SK-MEL-5 (cell line): ENCODE data around the gene PKNOX2. TPM values are rescaled to one million over a fixed set of nuclear protein-coding genes. Genes with fewer than 3 reads are reported as not detected.

Experiments used
- DNase-seq: peaks from one replicate; pipeline ENCODE4 v3.0.0-alpha.2; 2016; ENCODE audit warnings: low read depth, low spot score
- in situ Hi-C: cut with HindIII; loops from 2 replicates; pipeline ENCODE4 v1.10.0; 2016; ENCODE audit warnings: low sequenced_read_pairs, high pct_unique_total_duplicates, low pct_unique_long_range_greater_than_20kb
- total RNA-seq: library from RNA; depleted of rRNA; stranded (reverse); fragments of >200 nt; shearing (Covaris generic); gene quantifications from 2 replicates; pipeline ENCODE4 v1.2.3, GENCODE V29; 2014

PKNOX2 gene
- total RNA-seq, 1 experiment from 2014 or later: 1.6 TPM

- no peak for DNase-seq
- in situ Hi-C loops: no loop called here
Measured at GRCh38 chr11:125379981-125380380, 215.4 kb downstream of the PKNOX2 start.

GRCh38 chr11:125380756-125381445 is 216.3 kb downstream of the PKNOX2 start:
- in situ Hi-C loops: no loop called here
- DNase-seq: no peak

DNA sequence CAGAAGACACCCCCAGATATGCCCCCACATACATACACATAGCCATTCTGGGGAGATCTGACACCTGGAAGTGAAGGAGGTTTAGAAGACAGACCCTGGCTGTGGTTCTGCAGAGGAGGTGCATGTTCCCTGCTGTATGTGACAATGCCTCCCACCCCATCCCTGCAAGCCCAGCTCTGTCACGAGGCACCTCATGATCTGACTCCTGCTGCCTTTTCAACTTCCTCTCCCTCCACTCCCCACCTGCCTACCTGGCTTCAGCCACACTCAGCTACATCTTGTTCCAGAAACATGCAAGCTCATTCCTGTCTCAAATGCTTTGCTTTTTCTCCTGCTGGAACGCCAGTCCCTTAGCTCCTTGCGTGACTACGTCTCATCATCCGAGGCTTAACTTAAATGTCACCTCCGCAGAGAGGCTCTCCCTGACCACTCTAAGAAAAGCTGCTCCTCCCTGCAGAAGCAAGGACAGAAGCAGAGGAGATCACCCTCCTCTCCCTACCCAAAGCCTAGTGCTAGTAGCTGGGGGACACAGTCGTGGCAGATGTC is 217.0 kb downstream of the PKNOX2 start:
- no peak for DNase-seq
- in situ Hi-C loops: no loop called here

DNA sequence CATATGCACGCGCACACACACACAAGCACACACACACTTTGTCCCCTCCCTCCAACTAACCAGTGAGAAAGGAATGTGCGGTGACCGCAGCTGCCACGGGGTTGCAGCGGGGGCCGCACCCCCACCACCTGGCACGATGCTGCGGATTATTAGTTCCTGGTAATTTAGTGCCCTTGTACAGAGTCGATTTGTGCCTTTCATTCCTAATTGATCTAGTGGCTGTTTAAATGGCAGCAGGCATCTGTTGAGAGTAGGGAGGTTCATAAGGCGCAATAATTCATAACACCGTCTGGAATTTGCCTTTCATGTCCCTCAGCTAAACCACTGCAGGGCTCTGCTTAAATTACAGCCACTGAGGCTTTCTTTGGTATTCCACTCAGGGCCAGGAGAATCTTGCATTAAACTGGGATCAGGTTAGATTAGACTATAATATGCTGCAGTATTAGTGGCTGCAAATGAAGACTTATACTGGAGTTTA is 217.8 kb downstream of the PKNOX2 start:
- in situ Hi-C loops: no loop called here
- no peak for DNase-seq

- in situ Hi-C loops: no loop called here
Measured at GRCh38 chr11:125382822-125383221, 218.3 kb downstream of the PKNOX2 start.

DNA sequence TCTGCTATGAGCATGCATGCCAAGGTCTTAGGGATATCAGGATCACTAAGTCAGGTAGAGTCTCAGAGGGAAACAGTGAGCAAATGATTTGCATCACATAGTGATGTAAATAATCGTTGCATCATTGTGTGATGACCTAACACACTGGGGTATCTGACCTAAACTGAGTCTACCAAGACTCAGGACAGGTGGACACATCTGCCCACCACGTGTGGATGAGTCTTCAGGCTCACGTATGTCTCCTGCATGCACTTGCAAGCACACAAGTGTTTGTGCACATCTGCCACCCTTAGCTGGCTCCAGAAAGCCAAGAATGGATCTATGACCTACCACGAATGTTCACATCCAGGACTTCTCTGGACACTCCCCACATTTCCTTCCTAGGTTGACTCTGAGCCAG is 220.3 kb downstream of the PKNOX2 start:
- in situ Hi-C loops: no loop called here
- no peak for DNase-seq

More at GRCh38 chr11:125382822-125383221, 218.3 kb downstream of the PKNOX2 start:
- DNase-seq: no peak

- no peak for DNase-seq
- in situ Hi-C loops: no loop called here
Measured at GRCh38 chr11:125387901-125388300, 223.3 kb downstream of the PKNOX2 start.

DNA sequence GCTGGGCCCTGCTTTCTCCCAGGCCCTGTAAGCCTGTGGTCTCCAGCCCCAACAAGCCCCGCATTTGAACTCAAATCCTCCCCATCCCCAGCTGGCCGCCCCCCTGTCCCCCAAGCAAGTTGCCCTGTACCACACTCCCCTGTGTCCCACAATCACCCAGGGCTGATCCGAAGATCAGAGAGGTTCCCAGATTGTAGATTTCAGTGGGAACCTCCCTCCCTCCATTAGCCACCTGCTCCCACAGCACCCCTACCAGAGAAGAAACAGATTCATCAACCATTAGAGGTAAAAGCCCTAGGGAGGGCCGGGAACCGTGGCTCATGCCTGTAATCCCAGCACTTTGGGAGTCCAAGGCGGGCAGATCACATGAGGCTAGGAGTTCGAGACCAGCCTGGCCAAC is 224.1 kb downstream of the PKNOX2 start:
- in situ Hi-C loops: no loop called here
- no peak for DNase-seq

DNA sequence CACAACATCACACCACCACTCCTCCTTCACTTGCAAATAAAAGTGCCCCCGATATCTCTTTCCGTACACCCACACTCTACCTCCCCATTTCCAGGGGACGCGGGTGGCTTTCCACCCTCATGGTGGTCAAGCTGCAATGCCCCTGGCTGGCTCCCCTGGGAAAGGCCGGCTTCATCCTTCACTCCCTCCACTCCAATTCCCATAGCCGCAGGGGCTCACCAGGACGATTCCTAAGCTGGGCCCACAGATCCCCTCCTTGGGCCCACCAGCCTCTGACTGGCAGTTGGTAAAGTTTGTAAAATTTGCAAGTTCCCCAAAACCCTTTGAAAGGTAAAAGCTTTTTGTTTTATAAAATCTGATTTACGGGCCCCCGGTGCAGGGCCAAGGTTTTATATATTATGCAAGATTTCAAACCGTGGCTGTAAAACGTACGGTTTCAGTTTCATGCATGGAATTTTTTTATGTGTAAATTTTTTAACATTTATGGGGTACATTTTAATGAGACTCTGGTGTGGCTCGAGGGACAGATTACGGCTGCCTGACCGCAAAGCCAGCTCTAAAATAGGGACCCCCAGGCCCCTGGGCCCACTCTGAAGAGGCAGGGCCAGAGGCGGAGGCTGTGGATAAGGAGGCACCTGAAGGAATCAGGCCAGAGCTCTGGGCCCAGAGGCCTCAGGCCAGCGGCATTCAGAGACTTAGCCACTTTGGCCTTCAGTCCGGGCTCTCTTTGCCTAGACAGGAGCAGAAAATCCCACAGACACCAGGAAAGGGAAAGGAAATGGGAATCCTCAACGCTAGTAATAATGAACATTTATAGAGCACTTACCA is 225.0 kb downstream of the PKNOX2 start:
- in situ Hi-C loops: no loop called here
- DNase-seq: no peak

- in situ Hi-C loops: no loop called here
- no peak for DNase-seq
Measured at GRCh38 chr11:125390946-125391345, 226.4 kb downstream of the PKNOX2 start.

GRCh38 chr11:125393331-125393730 is 228.8 kb downstream of the PKNOX2 start:
- in situ Hi-C loops: no loop called here
- DNase-seq: no peak

GRCh38 chr11:125394296-125394695 is 229.7 kb downstream of the PKNOX2 start:
- in situ Hi-C loops: no loop called here
- no peak for DNase-seq

DNA sequence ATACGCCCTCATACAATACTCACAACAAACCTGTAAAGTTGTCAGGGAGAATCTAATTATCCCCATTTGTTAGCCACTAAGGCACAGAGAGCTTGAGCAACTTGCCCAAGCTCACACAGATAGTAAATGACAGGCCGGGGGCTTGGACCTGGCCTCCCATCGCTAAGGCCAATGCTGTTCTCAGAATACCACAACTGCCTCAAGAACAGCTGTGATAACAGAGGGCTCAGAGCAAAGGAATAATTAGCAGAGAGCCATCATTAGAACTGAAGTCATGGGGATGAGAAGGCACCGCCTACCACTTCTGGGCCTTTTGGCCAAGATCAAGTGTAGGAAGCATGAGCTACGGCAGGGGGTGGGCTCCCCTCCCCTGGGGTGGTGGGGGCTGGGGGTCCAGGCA is 232.9 kb downstream of the PKNOX2 start:
- in situ Hi-C loops: no loop called here
- DNase-seq: no peak

- in situ Hi-C loops: no loop called here
- DNase-seq: no peak
Measured at GRCh38 chr11:125398475-125398874, 233.9 kb downstream of the PKNOX2 start.

GRCh38 chr11:125398994-125399640 is 234.6 kb downstream of the PKNOX2 start:
- no peak for DNase-seq
- in situ Hi-C loops: no loop called here

DNA sequence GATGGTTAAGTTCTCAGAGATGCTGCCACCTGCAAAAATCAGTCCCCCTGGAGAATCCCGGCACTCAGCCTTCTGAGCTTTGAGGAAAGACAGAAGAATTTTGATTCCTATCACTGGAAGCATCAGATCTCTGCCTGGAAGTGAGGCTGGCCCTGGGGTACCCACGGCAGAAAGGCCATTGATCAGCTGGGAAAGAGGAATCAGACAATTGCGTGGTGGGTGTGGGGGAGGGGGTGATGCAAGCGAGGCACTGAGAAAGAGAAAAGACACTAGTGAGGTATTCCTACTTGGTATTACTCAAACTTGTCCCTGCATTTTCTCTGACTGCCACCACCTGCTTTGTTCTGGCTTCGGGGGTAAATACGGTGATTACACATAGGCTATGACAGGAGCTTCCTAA is 235.4 kb downstream of the PKNOX2 start:
- in situ Hi-C loops: no loop called here
- DNase-seq: no peak

- in situ Hi-C loops: no loop called here
- DNase-seq: no peak
Measured at GRCh38 chr11:125401235-125401634, 236.7 kb downstream of the PKNOX2 start.

DNA sequence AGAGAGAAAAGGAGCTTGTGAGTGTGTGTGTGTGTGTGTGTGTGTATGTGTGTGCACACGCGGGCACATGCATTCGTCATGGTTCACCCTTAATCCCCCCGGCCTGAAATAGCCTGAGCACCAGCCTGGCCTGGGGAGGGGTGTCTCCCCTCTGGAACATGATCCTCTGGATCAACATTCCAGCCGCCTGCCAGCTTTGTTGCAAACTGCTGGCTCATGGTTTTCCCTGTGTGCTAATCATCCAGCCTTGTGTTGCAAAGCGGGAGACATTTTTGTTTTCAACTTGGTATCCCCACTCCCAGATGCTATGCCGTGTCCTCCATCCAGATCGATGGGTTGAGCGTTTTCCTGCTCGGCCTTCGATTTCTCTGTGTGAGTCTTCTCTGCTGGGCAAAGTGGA is 237.2 kb downstream of the PKNOX2 start:
- DNase-seq: no peak
- in situ Hi-C loops: no loop called here
